ENCODE measurements around the gene DNAJB7.

DNAJB7 gene

DNA sequence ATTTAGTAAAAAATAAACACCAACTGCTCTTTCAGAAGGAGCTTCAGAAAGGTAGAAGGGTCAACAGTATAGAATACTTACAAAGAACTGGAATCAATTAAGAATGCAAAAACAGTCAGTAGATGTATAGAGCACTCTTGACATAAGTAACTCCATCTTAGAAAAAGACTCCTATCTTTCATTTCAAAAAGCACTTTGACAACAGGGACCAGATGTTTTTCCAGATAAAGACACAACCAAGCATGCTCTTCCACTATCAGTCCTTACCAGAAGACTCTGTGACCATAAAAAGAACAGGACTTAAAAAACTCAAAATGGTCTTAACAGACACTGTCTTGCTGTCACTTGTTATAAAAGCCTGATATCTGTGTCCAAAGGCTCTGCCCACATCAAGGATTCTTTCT is 48.0 kb downstream of the DNAJB7 start:
- H3K9me3 ChIP-seq (ENCODE audit: control insufficient read depth, low read length): no peaks in the 10 kb centered on the region
- peaks cover 7% of the 10 kb centered on the region for H3K4me1 ChIP-seq
- H3K4me2 ChIP-seq (ENCODE audit: low read length): no peak overlapping the region
- no peaks in the 10 kb centered on the region for H3K36me3 ChIP-seq (ENCODE audit: control insufficient read depth, insufficient read depth, low read length)
- no peaks in the 10 kb centered on the region for H3K27me3 ChIP-seq (ENCODE audit: control insufficient read depth, insufficient read depth, low read length)
- TF ChIP-seq, protein P1, sequence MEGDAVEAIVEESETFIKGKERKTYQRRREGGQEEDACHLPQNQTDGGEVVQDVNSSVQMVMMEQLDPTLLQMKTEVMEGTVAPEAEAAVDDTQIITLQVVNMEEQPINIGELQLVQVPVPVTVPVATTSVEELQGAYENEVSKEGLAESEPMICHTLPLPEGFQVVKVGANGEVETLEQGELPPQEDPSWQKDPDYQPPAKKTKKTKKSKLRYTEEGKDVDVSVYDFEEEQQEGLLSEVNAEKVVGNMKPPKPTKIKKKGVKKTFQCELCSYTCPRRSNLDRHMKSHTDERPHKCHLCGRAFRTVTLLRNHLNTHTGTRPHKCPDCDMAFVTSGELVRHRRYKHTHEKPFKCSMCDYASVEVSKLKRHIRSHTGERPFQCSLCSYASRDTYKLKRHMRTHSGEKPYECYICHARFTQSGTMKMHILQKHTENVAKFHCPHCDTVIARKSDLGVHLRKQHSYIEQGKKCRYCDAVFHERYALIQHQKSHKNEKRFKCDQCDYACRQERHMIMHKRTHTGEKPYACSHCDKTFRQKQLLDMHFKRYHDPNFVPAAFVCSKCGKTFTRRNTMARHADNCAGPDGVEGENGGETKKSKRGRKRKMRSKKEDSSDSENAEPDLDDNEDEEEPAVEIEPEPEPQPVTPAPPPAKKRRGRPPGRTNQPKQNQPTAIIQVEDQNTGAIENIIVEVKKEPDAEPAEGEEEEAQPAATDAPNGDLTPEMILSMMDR (IDR thresholded peaks at IDR 0.05): no peak
- no peak overlapping the region for H3K4me3 ChIP-seq (ENCODE audit: low read depth, low read length)
- H3K9ac ChIP-seq: no peak overlapping the region
- H3K79me2 ChIP-seq: peaks cover 9% of the 10 kb centered on the region
- no peak overlapping the region for H2AFZ ChIP-seq
- no peak overlapping the region for H3K27ac ChIP-seq
